SJSA1 (cell line): ENCODE data around the gene YAP1. TPM values are rescaled to one million over a fixed set of nuclear protein-coding genes. Genes with fewer than 3 reads are reported as not detected.
A peak's percentile ranks its signal among the peaks of the same experiment; 100 is the strongest.

ENCODE experiments used
- DNase-seq, 2 experiments: peaks; one replicate each; pipeline ENCODE4 v3.0.0-alpha.2; 2015 to 2020; ENCODE audit warnings: low spot score in 2 of 2, low read depth in 1 of 2
- H3K27ac ChIP-seq: fragments of 250-450 bp; sonication (Bioruptor Pico); 2 replicates; pipeline ENCODE4 v1.5.1; 2020; ENCODE audit warnings: mild to moderate bottlenecking, moderate library complexity
- H3K27me3 ChIP-seq: fragments of 250-450 bp; sonication (Bioruptor Pico); replicated peaks from 2 replicates; pipeline ENCODE4 v1.5.1; 2020; ENCODE audit warnings: mild to moderate bottlenecking, moderate library complexity
- H3K36me3 ChIP-seq: fragments of 250-450 bp; sonication (Bioruptor Pico); 2 replicates; pipeline ENCODE4 v1.5.1; 2020; ENCODE audit warnings: mild to moderate bottlenecking
- H3K4me1 ChIP-seq: fragments of 250-450 bp; sonication (Bioruptor Pico); replicated peaks from 2 replicates; pipeline ENCODE4 v1.6.1; 2021; ENCODE audit warnings: mild to moderate bottlenecking
- H3K4me3 ChIP-seq: fragments of 250-450 bp; sonication (Bioruptor Pico); 2 replicates; pipeline ENCODE4 v1.5.1; 2020; ENCODE audit warnings: mild to moderate bottlenecking
- H3K9me3 ChIP-seq: fragments of 250-450 bp; sonication (Bioruptor Pico); replicated peaks from 2 replicates; pipeline ENCODE4 v1.5.1; 2020; ENCODE audit warnings: mild to moderate bottlenecking
- total RNA-seq: library from RNA; depleted of rRNA; stranded (reverse); fragments of >200 nt; shearing (Covaris generic); gene quantifications from 2 replicates; pipeline ENCODE4 v1.2.3, GENCODE V29; 2014; rRNA removed

YAP1 gene
- total RNA-seq, result 30.0 and 38.1 TPM in 2 replicates

- H3K36me3 ChIP-seq, result peaks cover 5% of the 10 kb centered on the region
- H3K4me3 ChIP-seq, result peak within 1 kb of the TSS; percentile 77
- DNase-seq, result peak; percentile 78 to 86
Observed at GRCh38 chr11:102109896-102110760, at the start of gene YAP1. TSS of gene YAP1 (plus strand) at chr11:102110447. CDS start at chr11:102110849, 402 bp downstream.

GRCh38 chr11:102061276-102061675, 49.0 kb upstream of the YAP1 start:
- DNase-seq, result no peak
- H3K9me3 ChIP-seq, result no peaks in the 10 kb centered on the region
- no peak overlapping the region for H3K4me3 ChIP-seq
- H3K27ac ChIP-seq, result no peak overlapping the region
- no peaks in the 10 kb centered on the region for H3K36me3 ChIP-seq
- no peaks in the 10 kb centered on the region for H3K4me1 ChIP-seq
- no peaks in the 10 kb centered on the region for H3K27me3 ChIP-seq

More at GRCh38 chr11:102109896-102110760, at the start of gene YAP1:
- Histone ChIP-seq H3K27me3 (no peaks in the 10 kb centered on the region), H3K27ac (peak within 1 kb of the TSS; percentile 74), H3K4me1 (peaks cover 7% of the 10 kb centered on the region), H3K9me3 (no peaks in the 10 kb centered on the region)

GRCh38 chr11:102062106-102062505, 48.1 kb upstream of the YAP1 start:
- Histone ChIP-seq H3K4me3 (no peak overlapping the region), H3K36me3 (no peaks in the 10 kb centered on the region), H3K27me3 (no peaks in the 10 kb centered on the region), H3K27ac (no peak overlapping the region), H3K4me1 (no peaks in the 10 kb centered on the region), H3K9me3 (no peaks in the 10 kb centered on the region)
- no peak for DNase-seq

- Histone ChIP-seq H3K27me3 (no peaks in the 10 kb centered on the region), H3K27ac (no peak overlapping the region), H3K36me3 (no peaks in the 10 kb centered on the region), H3K4me1 (no peaks in the 10 kb centered on the region), H3K9me3 (no peaks in the 10 kb centered on the region), H3K4me3 (no peak overlapping the region)
- DNase-seq, result no peak
Observed at GRCh38 chr11:102064316-102064715, 45.9 kb upstream of the YAP1 start.

- no peak overlapping the region for H3K27ac ChIP-seq
- DNase-seq, result no peak
- no peaks in the 10 kb centered on the region for H3K4me1 ChIP-seq
- no peaks in the 10 kb centered on the region for H3K36me3 ChIP-seq
- no peaks in the 10 kb centered on the region for H3K27me3 ChIP-seq
- H3K4me3 ChIP-seq, result no peak overlapping the region
- no peaks in the 10 kb centered on the region for H3K9me3 ChIP-seq
Observed at GRCh38 chr11:102070766-102071165, 39.5 kb upstream of the YAP1 start.

- Histone ChIP-seq H3K4me1 (no peaks in the 10 kb centered on the region), H3K36me3 (no peaks in the 10 kb centered on the region), H3K27me3 (no peaks in the 10 kb centered on the region), H3K27ac (no peak overlapping the region), H3K9me3 (no peaks in the 10 kb centered on the region), H3K4me3 (no peak overlapping the region)
- DNase-seq, result no peak
Observed at GRCh38 chr11:102071497-102072472, 38.5 kb upstream of the YAP1 start.

GRCh38 chr11:102073253-102073652, 37.0 kb upstream of the YAP1 start:
- H3K4me1 ChIP-seq, result no peaks in the 10 kb centered on the region
- H3K4me3 ChIP-seq, result no peak overlapping the region
- H3K27ac ChIP-seq, result no peak overlapping the region
- DNase-seq, result no peak
- H3K9me3 ChIP-seq, result no peaks in the 10 kb centered on the region
- no peaks in the 10 kb centered on the region for H3K27me3 ChIP-seq
- H3K36me3 ChIP-seq, result no peaks in the 10 kb centered on the region

- H3K9me3 ChIP-seq, result no peaks in the 10 kb centered on the region
- H3K4me3 ChIP-seq, result no peak overlapping the region
- H3K27ac ChIP-seq, result no peak overlapping the region
- no peaks in the 10 kb centered on the region for H3K27me3 ChIP-seq
- H3K4me1 ChIP-seq, result no peaks in the 10 kb centered on the region
- no peaks in the 10 kb centered on the region for H3K36me3 ChIP-seq
- DNase-seq, result no peak
Observed at GRCh38 chr11:102079625-102080024, 30.6 kb upstream of the YAP1 start.

- Histone ChIP-seq H3K27ac (no peak overlapping the region), H3K4me3 (no peak overlapping the region), H3K36me3 (no peaks in the 10 kb centered on the region), H3K9me3 (no peaks in the 10 kb centered on the region), H3K27me3 (no peaks in the 10 kb centered on the region), H3K4me1 (peaks cover 7% of the 10 kb centered on the region)
- no peak for DNase-seq
Observed at GRCh38 chr11:102081313-102081712, 28.9 kb upstream of the YAP1 start.

GRCh38 chr11:102085864-102086551, 24.2 kb upstream of the YAP1 start:
- H3K9me3 ChIP-seq, result no peaks in the 10 kb centered on the region
- H3K4me3 ChIP-seq, result no peak overlapping the region
- no peaks in the 10 kb centered on the region for H3K27me3 ChIP-seq
- H3K36me3 ChIP-seq, result no peaks in the 10 kb centered on the region
- no peak overlapping the region for H3K27ac ChIP-seq
- peak; percentile 41 to 50 for DNase-seq
- peaks cover 7% of the 10 kb centered on the region for H3K4me1 ChIP-seq

- Histone ChIP-seq H3K36me3 (no peaks in the 10 kb centered on the region), H3K27me3 (no peaks in the 10 kb centered on the region), H3K27ac (no peak overlapping the region), H3K4me1 (no peaks in the 10 kb centered on the region), H3K9me3 (no peaks in the 10 kb centered on the region), H3K4me3 (no peak overlapping the region)
- no peak for DNase-seq
Observed at GRCh38 chr11:102097186-102097585, 13.1 kb upstream of the YAP1 start.

- no peak overlapping the region for H3K4me3 ChIP-seq
- DNase-seq, result no peak
- H3K9me3 ChIP-seq, result no peaks in the 10 kb centered on the region
- no peaks in the 10 kb centered on the region for H3K36me3 ChIP-seq
- H3K27me3 ChIP-seq, result no peaks in the 10 kb centered on the region
- no peak overlapping the region for H3K27ac ChIP-seq
- no peaks in the 10 kb centered on the region for H3K4me1 ChIP-seq
Observed at GRCh38 chr11:102099755-102100154, 10.5 kb upstream of the YAP1 start.

- Histone ChIP-seq H3K36me3 (peaks cover 5% of the 10 kb centered on the region), H3K9me3 (no peaks in the 10 kb centered on the region), H3K4me3 (no peak overlapping the region), H3K4me1 (no peaks in the 10 kb centered on the region; the same call in 1 of the 2 replicates), H3K27me3 (no peaks in the 10 kb centered on the region), H3K27ac (no peak overlapping the region)
- DNase-seq, result no peak
Observed at GRCh38 chr11:102108734-102109440, 1.4 kb upstream of the YAP1 start.
